ENCODE results near the gene FBXL14.

DNA sequence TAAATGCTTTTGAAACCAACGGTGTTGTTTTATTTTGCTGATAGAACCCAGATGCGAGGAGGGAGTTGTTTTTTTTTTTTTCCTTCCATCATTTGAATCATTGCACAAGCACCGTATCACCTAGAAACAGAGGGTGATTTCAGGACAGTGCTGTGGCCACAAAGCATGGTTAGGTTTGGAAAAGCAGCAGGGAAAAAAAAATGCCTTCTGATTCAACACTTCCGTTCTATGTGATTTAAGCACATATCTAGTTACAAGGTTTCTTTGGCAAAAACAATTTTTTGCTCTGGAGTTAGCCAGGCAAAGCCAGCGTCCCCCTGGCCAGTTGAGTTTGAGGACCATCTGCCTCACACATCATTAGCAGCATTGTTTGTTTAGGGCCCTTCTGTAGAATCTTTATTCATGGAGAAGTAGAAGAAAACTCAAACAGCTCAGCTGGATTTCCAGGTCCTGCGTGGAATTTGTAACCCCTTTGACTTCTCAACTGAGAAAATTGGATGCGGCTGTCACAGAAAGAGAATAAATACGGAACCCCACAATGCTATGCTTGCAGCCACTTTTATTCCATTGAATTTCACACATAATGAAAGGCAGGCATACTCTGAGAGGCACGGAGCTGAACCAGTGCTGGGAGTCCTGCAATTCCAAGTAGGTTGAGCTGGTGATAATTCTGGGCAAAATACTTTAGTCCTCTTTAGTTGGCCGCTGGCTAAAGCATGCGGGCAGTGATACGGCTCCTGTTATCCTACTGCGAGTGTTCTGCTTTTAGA, 17.6 kb upstream of the FBXL14 start:
- TF ChIP-seq, protein P1, sequence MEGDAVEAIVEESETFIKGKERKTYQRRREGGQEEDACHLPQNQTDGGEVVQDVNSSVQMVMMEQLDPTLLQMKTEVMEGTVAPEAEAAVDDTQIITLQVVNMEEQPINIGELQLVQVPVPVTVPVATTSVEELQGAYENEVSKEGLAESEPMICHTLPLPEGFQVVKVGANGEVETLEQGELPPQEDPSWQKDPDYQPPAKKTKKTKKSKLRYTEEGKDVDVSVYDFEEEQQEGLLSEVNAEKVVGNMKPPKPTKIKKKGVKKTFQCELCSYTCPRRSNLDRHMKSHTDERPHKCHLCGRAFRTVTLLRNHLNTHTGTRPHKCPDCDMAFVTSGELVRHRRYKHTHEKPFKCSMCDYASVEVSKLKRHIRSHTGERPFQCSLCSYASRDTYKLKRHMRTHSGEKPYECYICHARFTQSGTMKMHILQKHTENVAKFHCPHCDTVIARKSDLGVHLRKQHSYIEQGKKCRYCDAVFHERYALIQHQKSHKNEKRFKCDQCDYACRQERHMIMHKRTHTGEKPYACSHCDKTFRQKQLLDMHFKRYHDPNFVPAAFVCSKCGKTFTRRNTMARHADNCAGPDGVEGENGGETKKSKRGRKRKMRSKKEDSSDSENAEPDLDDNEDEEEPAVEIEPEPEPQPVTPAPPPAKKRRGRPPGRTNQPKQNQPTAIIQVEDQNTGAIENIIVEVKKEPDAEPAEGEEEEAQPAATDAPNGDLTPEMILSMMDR (IDR thresholded peaks at IDR 0.05; ENCODE audit: low read depth, low read length) = no peak
- no peak for TF ChIP-seq MYC (IDR thresholded peaks at IDR 0.05; ENCODE audit: low read depth, low read length)
